ENCODE measurements around the gene SF3A2.
"Not testable (repeated sequence)": the region's sequence is repeated elsewhere in the genome, so short reads cannot be mapped to it uniquely, and the experiment has no call there.

Gene SF3A2

DNA sequence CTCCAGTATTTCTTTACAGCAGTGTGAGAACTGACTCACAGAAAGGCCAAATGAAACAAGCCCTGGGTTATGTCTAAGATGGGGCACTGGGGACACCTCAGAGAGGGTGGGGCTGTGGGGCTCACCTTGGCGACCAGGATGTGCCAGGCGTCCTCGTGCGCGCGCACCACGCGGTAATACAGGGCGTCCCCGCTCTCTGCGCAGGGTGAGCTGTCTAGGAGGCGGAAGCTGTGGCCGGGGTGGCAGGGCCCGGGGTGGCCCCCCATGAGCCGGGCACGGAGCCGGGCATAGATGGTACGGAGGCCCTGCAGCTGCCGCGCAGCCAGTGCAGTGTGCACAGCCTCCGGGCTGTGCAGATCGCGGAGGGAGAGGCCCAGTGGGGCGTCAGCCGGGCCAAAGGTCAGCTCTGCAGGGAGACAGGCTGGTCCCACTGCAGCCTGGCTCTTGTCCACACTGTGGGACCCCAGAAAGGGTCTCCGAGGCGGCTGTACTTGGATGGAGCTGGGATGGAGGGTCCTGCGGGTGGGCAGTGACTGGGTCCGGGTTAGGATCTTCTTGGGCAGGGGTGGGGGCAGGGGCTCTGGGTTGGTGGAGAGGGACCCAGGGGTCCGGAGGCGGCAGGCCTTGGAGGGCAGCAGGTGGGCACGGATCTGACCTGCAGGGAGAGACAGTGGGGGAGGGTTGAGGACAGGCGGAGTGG lies 42.0 kb downstream of the SF3A2 start:
- no peak for DNase-seq
- in situ Hi-C loops (cut with HindIII; ENCODE audit: low pct_ligation_motif_present, low pct_unique_long_range_greater_than_20kb, low sequenced_read_pairs) = no loop called here

- DNase-seq = no peak
- in situ Hi-C loops (cut with HindIII; ENCODE audit: low pct_ligation_motif_present, low pct_unique_long_range_greater_than_20kb, low sequenced_read_pairs) = no loop called here
Measured at GRCh38 chr19:2280633-2281264, 44.1 kb downstream of the SF3A2 start.

- in situ Hi-C loops (cut with HindIII; ENCODE audit: low pct_ligation_motif_present, low pct_unique_long_range_greater_than_20kb, low sequenced_read_pairs); DNase-seq: not testable (repeated sequence)
Measured at GRCh38 chr19:2281265-2282061, 44.8 kb downstream of the SF3A2 start.

DNA sequence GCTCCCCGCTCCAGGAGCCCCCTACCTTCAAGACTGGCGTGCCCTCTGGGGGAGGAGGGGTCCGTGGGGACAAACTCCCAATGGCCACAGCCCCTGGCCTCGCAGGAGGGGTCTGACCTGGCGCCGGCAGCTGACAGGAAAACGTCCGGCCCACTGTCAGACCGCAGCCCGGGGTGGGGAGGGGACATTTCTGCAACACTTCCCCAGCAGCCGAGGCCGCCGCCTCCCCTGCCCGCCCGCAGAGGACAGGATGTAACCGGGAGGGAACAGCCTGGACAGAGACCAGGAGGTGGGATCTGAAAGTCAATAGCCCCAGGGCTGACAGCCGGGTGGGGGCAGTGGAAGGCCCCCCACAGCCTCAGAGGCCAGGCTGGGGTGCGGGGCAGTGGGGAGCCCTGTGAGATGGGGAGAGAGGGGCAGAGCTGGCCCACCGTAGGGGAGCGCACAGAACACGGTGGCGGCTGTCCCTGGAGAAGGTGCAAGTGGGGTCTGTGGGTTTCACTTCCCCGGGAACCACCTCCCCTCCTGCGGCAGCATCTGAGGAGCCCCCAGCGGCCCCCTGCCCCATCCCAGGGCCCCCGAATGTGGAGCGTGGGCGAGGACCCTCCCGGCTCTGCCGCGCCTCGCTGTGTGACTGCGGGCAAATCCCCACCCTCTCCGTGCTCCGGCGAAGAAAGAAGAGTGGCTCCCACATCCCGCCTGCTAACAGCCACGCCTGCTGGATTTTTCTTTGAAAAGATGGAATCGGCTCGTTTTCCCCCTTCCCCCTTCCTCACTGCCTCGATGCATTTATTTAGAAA lies 45.6 kb downstream of the SF3A2 start, which contains the start of gene PEAK3:
PEAK3 (minus strand) TSS at position 114 of the 800 bp plus-strand sequence. CDS start 1,244 bp downstream, outside the sequence.
- no peak for DNase-seq
- in situ Hi-C loops (cut with HindIII; ENCODE audit: low pct_ligation_motif_present, low pct_unique_long_range_greater_than_20kb, low sequenced_read_pairs) = no loop called here

DNA sequence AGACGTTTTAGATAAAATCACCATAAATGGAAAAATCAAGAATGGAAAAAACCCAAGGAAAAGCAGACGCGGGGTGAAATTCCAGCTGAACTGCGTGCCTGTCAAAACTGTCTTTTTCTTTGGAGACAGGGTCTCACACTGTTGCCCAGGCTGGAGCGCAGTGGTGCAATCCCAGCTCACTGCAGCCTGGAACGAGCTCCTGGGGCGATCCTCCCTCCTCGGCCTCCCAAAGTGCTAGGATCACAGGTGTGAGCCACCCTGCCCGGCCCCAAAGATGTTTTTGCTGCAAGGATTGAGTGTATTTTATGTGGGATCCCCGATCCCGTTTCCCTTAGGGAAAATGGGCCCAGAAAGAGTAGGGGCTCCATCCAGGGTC lies 46.2 kb downstream of the SF3A2 start:
- in situ Hi-C loops (cut with HindIII; ENCODE audit: low pct_ligation_motif_present, low pct_unique_long_range_greater_than_20kb, low sequenced_read_pairs) = no loop called here
- no peak for DNase-seq

GRCh38 chr19:2283835-2284507 lies 47.3 kb downstream of the SF3A2 start:
- no peak for DNase-seq
- in situ Hi-C loops (cut with HindIII; ENCODE audit: low pct_ligation_motif_present, low pct_unique_long_range_greater_than_20kb, low sequenced_read_pairs) = no loop called here

DNA sequence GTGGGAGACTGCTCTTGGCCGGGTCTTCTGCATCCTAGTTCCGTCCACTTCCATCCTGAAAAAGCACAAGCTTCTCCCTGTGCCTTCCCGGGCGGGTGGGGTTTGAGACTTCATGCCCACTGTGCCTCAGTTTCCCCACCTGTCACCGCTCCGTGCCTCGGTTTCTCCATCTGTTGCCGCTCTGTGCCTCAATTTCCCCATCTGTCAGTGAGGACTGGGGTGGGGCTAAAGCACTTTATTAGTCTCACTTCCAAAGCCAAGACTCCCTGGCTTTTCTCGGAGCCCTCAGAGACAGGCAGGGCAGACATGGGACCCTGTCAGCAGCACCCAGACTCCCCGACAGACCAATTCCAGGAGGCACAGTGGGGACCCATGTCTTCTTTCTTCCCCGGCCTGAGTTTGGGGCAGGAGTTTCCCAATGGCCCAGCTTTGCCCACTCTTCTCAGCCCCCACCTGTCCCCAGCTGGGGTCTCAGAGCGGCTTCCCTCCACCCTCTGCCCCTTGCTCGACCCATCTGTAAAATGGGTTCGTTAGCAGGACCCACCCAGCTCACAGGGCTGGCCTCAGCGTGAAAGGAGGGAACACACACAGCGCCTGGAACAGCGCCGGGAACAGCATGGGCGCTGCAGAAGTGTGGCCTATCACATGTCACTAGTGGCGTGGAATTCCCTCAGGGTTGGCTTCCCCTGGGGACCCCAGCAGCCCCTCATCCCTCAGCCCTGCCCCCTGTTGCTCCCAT lies 49.9 kb downstream of the SF3A2 start:
- DNase-seq = no peak
- in situ Hi-C loops (cut with HindIII; ENCODE audit: low pct_ligation_motif_present, low pct_unique_long_range_greater_than_20kb, low sequenced_read_pairs) = no loop called here

DNA sequence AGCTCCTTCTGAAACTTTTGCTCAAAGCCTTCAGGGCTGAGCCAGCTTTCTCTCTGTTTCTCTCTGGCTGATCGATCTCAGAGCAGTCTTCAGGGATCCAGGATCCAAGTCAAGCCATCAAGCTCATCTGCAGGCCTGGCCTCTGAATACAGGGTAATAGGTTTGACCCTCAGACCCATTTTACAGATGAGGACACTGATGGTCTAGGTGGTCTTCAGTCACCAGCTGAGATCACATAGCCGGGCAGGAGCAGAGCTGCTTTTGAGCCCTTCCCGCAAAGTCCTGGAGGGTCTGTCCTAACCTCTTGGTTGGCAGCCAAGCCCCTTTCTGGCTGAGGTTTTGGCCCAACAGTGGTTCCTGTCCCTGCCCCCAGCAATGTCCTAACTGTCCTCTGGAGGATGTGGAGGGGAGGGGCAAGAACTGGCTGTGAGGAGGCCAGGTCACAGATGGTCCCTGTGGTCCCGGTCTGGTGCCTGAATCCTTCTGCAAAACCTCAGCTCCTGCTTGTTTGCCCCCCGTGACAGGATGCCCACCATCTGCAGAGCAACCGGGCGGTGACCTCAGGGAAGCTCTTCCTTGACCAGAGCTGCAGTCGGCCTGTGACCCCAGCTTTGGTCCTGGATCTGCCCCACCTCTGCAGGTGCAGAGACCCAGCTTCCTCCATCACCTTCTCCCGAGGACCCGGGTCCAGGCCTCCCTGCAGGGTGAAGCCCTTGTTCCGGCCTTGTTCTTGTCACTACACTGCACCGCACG lies 51.1 kb downstream of the SF3A2 start:
- in situ Hi-C loops (cut with HindIII; ENCODE audit: low pct_ligation_motif_present, low pct_unique_long_range_greater_than_20kb, low sequenced_read_pairs) = no loop called here
- DNase-seq = no peak

GRCh38 chr19:2288338-2288817 lies 51.8 kb downstream of the SF3A2 start:
- in situ Hi-C loops (cut with HindIII; ENCODE audit: low pct_ligation_motif_present, low pct_unique_long_range_greater_than_20kb, low sequenced_read_pairs) = no loop called here
- DNase-seq = no peak

DNA sequence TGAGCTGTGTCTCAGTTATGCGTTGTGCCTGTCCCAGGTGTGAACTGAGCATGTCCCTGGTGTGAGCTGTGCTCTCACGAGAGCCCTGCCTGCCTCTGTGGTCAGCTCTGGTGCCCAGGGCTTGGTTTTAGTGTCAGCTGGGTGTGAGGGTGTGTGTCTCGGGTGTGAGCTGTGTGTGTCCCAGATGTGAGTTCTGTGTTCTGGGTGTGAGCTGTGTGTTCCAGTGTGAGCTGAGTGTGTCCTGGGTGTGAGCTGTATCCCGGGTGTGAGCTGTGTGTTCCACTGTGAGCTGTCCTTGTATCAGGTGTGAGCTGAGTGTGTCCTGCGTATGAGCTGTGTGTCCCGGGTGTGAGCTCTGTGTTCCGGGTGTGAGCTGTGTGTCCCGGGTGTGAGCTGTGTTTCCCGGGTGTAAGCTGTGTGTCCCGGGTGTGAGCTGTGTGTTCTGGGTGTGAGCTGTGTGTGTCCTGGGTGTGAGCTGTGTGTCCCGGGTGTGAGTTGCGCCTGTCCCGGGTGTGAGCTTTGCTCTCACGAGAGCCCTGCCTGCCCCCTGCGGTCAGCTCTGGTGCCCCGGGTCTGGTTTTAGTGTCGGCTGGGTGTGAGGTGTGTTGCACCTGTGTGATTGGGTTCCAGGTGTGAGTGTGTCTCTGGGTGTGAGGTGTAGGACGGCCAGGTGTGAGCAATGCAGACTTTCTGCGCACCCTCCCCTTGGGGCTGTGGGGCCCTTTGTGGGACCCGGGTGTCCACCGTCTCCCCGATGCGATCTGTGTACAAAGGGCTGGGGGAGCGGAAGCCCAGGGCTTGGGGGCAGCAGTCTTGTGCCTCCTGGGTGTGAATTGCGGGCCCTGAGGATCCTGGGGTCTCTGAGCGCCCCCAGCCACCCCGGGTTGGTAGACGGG lies 52.4 kb downstream of the SF3A2 start:
- no peak for DNase-seq
- in situ Hi-C loops (cut with HindIII; ENCODE audit: low pct_ligation_motif_present, low pct_unique_long_range_greater_than_20kb, low sequenced_read_pairs) = no loop called here

- in situ Hi-C loops (cut with HindIII; ENCODE audit: low pct_ligation_motif_present, low pct_unique_long_range_greater_than_20kb, low sequenced_read_pairs) = no loop called here
- no peak for DNase-seq
Measured at GRCh38 chr19:2289714-2290435, 53.3 kb downstream of the SF3A2 start.

DNA sequence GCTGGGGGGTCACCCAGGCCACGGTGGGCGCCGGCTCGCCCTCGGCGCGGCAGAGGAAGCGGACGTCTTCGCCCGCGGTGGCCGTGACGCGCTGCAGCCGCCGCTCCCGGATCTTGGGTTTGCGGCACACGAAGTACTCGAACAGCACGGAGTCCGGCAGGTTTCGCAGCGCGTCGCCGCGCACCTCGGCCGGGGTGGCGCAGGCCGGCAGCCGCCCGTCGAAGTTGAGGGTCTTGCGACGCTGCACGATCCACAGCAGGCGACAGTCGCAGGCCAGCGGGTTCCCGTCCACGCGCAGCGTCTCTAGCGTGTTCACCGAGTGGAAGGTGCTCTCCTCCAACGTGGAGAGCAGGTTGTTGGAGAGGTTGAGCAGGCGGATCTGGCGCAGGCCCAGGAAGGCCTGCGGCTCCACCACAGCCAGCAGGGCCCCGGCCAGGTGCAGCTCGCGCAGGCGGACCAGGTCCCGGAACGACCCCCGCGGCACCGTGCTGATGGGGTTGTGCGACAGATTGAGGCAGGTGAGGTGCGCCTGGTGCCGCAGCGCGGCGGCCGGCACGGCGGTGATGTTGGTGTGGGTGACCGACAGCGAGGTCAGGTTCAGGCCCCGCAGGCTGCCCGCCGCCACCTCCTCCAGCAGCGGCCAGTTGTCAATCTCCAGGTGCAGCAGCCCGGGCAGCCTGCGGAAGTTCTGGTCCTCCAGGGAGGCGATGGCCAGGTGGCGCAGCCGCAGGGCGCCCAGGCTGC lies 54.0 kb downstream of the SF3A2 start:
- in situ Hi-C loops (cut with HindIII; ENCODE audit: low pct_ligation_motif_present, low pct_unique_long_range_greater_than_20kb, low sequenced_read_pairs) = no loop called here
- DNase-seq = no peak

GRCh38 chr19:2291185-2291751 lies 54.6 kb downstream of the SF3A2 start:
- in situ Hi-C loops (cut with HindIII; ENCODE audit: low pct_ligation_motif_present, low pct_unique_long_range_greater_than_20kb, low sequenced_read_pairs) = no loop called here
- DNase-seq = no peak

GRCh38 chr19:2294687-2295335 lies 58.2 kb downstream of the SF3A2 start:
- no peak for DNase-seq
- in situ Hi-C loops (cut with HindIII; ENCODE audit: low pct_ligation_motif_present, low pct_unique_long_range_greater_than_20kb, low sequenced_read_pairs) = no loop called here

Measured in ACHN (cell line).